SK-N-SH treated with all-trans-retinoic acid at 6 μM for 48 hours (cell line): ENCODE results near the gene GAK.

Source experiments
- ATAC-seq: fragments of 200-7000 bp; cut with Tn5 transposase; 3 replicates; pipeline ENCODE4 v1.9.1; 2020; ENCODE audit warnings: mild to moderate bottlenecking, moderate library complexity
- ARNTL ChIP-seq: fragments of 450-650 bp; formaldehyde crosslinking; IDR thresholded peaks from 2 replicates; pipeline ENCODE4 v1.5.0; 2020; ENCODE audit warnings: low read depth, mild to moderate bottlenecking, moderate library complexity, borderline replicate concordance
- BACH2 ChIP-seq: fragments of 250-450 bp; sonication (Bioruptor Pico); IDR thresholded peaks from 2 replicates; pipeline ENCODE4 v1.9.0; 2021; ENCODE audit warnings: mild to moderate bottlenecking, borderline replicate concordance
- CSDC2 ChIP-seq: fragments of 250-450 bp; sonication (Bioruptor Pico); IDR thresholded peaks from 2 replicates; pipeline ENCODE4 v1.5.0; 2020; ENCODE audit warnings: mild to moderate bottlenecking, moderate library complexity
- ESRRG ChIP-seq: fragments of 250-450 bp; sonication (Bioruptor Pico); IDR thresholded peaks from 2 replicates; pipeline ENCODE4 v1.6.1; 2021; ENCODE audit warnings: mild to moderate bottlenecking
- GLIS3 ChIP-seq: fragments of 250-450 bp; sonication (Bioruptor Pico); IDR thresholded peaks from 2 replicates; pipeline ENCODE4 v1.5.0; 2020; ENCODE audit warnings: mild to moderate bottlenecking, moderate library complexity
- ISL1 ChIP-seq: fragments of 250-450 bp; sonication (Bioruptor Pico); IDR thresholded peaks from 2 replicates; pipeline ENCODE4 v2.1.2; 2022; ENCODE audit warnings: mild to moderate bottlenecking, moderate library complexity
- RARB ChIP-seq: fragments of 250-450 bp; sonication (Bioruptor Pico); IDR thresholded peaks from 2 replicates; pipeline ENCODE4 v1.8.0; 2021; ENCODE audit warnings: mild to moderate bottlenecking, moderate library complexity
- SNAI2 ChIP-seq: fragments of 250-450 bp; sonication (Bioruptor Pico); IDR thresholded peaks from 2 replicates; pipeline ENCODE4 v1.5.0; 2020; ENCODE audit warnings: mild to moderate bottlenecking, moderate library complexity
- TCF4 ChIP-seq: fragments of 250-450 bp; sonication (Bioruptor Pico); IDR thresholded peaks from 2 replicates; pipeline ENCODE4 v1.8.0; 2021; ENCODE audit warnings: mild to moderate bottlenecking, moderate library complexity, borderline replicate concordance
- TOX ChIP-seq: fragments of 250-450 bp; sonication (Bioruptor Pico); IDR thresholded peaks from 2 replicates; pipeline ENCODE4 v1.8.0; 2021; ENCODE audit warnings: mild to moderate bottlenecking, moderate library complexity, borderline replicate concordance
- ZFP3 ChIP-seq: fragments of 250-450 bp; sonication (Bioruptor Pico); IDR thresholded peaks from 2 replicates; pipeline ENCODE4 v1.5.0; 2020; ENCODE audit warnings: mild to moderate bottlenecking, moderate library complexity
- ZFP30 ChIP-seq: fragments of 450-650 bp; formaldehyde crosslinking; IDR thresholded peaks from 2 replicates; pipeline ENCODE4 v1.5.0; 2022; ENCODE audit warnings: mild to moderate bottlenecking, moderate library complexity
- ZNF565 ChIP-seq: fragments of 450-650 bp; formaldehyde crosslinking; conservative IDR thresholded peaks from 2 replicates; pipeline ENCODE4 v1.5.0; 2020; ENCODE audit warnings: low read depth, mild to moderate bottlenecking, moderate library complexity
- ZNF70 ChIP-seq: fragments of 450-650 bp; formaldehyde crosslinking; IDR thresholded peaks from 2 replicates; pipeline ENCODE4 v1.5.0; 2020; ENCODE audit warnings: mild to moderate bottlenecking, moderate library complexity
- ZNF8 ChIP-seq: fragments of 450-650 bp; formaldehyde crosslinking; IDR thresholded peaks from 2 replicates; pipeline ENCODE4 v1.5.0; 2020; ENCODE audit warnings: mild to moderate bottlenecking, moderate library complexity
- TF ChIP-seq, protein P1 (sequence below): fragments of 250-450 bp; sonication (Bioruptor Pico); IDR thresholded peaks from 2 replicates; pipeline ENCODE4 v1.5.0; 2020; ENCODE audit warnings: mild to moderate bottlenecking, moderate library complexity
- TF ChIP-seq, protein P2 (sequence below): fragments of 250-450 bp; sonication (Bioruptor Pico); IDR thresholded peaks from 2 replicates; pipeline ENCODE4 v1.5.1; 2021; ENCODE audit warnings: mild to moderate bottlenecking, moderate library complexity
- TF ChIP-seq, protein P3 (sequence below): fragments of 250-450 bp; sonication (Bioruptor Pico); IDR thresholded peaks from 2 replicates; pipeline ENCODE4 v1.5.1; 2020; ENCODE audit warnings: low read depth, mild to moderate bottlenecking, moderate library complexity

GAK gene

DNA sequence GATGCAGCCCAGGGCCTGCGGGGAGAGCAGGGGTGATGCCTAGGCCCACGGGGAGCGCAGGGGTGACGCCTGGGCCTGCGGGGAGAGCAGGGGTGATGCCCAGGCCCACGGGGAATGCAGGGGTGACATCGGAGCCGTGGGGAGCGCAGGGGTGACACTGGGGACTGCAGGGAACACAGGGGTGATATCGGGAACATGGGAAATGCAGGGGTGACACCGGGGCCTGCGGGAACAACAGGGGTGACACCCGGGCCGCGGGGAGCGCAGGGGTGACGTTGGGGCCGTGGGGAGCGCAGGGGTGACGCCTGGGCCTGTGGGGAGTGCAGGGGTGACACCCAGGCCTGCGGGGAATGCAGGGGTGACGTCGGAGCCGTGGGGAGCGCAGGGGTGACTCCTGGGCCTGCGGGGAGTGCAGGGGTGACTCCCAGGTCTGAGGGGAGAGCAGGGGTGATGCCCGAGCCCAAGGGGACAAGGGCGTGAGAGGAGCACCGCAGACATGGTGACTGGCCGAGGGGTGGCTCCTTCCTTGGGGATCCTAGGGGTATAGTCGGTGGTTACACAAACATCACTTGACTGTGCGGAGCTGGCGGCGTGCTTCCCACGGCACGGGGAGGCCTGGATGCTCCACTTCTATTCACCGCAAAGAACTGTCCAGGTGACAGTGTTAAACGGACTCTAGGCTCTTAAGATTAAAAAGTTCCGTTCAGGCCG is 38.0 kb downstream of the GAK start:
- TF ChIP-seq ZNF70 = no peak
- TF ChIP-seq ZNF8 (CRISPR knock-in tag) = no peak
- no peak for TF ChIP-seq ZFP3 (CRISPR knock-in tag)
- no peak for TF ChIP-seq TCF4 (CRISPR knock-in tag)
- no peak for TF ChIP-seq SNAI2 (CRISPR knock-in tag)
- TF ChIP-seq, protein P1, sequence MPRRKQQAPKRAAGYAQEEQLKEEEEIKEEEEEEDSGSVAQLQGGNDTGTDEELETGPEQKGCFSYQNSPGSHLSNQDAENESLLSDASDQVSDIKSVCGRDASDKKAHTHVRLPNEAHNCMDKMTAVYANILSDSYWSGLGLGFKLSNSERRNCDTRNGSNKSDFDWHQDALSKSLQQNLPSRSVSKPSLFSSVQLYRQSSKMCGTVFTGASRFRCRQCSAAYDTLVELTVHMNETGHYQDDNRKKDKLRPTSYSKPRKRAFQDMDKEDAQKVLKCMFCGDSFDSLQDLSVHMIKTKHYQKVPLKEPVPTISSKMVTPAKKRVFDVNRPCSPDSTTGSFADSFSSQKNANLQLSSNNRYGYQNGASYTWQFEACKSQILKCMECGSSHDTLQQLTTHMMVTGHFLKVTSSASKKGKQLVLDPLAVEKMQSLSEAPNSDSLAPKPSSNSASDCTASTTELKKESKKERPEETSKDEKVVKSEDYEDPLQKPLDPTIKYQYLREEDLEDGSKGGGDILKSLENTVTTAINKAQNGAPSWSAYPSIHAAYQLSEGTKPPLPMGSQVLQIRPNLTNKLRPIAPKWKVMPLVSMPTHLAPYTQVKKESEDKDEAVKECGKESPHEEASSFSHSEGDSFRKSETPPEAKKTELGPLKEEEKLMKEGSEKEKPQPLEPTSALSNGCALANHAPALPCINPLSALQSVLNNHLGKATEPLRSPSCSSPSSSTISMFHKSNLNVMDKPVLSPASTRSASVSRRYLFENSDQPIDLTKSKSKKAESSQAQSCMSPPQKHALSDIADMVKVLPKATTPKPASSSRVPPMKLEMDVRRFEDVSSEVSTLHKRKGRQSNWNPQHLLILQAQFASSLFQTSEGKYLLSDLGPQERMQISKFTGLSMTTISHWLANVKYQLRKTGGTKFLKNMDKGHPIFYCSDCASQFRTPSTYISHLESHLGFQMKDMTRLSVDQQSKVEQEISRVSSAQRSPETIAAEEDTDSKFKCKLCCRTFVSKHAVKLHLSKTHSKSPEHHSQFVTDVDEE (CRISPR knock-in tag) = no peak
- no peak for TF ChIP-seq ZNF565 (CRISPR knock-in tag)
- no peak for TF ChIP-seq RARB (CRISPR knock-in tag)
- TF ChIP-seq CSDC2 = no peak
- no peak for TF ChIP-seq ARNTL
- TF ChIP-seq GLIS3 = no peak
- TF ChIP-seq, protein P2, sequence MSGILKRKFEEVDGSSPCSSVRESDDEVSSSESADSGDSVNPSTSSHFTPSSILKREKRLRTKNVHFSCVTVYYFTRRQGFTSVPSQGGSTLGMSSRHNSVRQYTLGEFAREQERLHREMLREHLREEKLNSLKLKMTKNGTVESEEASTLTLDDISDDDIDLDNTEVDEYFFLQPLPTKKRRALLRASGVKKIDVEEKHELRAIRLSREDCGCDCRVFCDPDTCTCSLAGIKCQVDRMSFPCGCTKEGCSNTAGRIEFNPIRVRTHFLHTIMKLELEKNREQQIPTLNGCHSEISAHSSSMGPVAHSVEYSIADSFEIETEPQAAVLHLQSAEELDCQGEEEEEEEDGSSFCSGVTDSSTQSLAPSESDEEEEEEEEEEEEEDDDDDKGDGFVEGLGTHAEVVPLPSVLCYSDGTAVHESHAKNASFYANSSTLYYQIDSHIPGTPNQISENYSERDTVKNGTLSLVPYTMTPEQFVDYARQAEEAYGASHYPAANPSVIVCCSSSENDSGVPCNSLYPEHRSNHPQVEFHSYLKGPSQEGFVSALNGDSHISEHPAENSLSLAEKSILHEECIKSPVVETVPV (CRISPR knock-in tag) = no peak
- ATAC-seq = no peak

DNA sequence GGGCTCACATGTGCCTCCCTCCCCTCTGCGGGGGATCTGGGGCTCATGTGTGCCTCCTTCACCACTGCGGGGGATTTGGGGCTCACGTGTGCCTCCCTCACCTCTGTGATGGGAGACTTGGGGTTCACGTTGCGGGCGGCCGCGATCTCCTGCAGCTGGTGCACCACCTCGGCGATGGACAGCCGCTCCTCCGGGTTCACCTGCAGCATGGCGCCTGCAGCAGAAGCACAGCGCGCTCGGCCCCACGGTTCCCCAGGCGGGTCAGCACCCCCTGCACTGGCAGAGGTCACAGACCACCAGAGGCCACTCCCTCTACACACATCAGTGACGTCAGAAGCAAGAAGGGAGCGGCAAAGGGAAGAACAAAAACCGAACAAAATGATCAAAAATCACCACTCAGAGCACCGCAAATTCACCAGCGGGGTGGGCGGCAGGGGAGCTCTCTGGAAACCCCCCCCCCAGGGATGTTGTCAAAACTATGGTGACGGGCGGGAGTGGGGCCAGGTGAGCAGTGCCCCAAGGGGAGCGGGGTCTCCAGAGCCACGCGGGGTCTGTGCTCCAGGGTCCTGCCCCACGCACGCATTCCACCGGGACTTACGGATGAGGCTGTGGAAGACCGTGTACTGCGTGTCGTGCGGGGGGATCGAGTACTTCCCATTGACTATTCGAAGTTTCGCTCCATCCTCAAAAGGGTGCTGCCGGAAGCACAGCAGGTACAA is 38.7 kb downstream of the GAK start:
- no peak for TF ChIP-seq BACH2 (CRISPR knock-in tag)
- TF ChIP-seq, protein P2 (CRISPR knock-in tag) = no peak
- TF ChIP-seq SNAI2 (CRISPR knock-in tag) = no peak
- TF ChIP-seq RARB (CRISPR knock-in tag) = no peak
- no peak for TF ChIP-seq TOX (CRISPR knock-in tag)
- no peak for TF ChIP-seq ISL1
- TF ChIP-seq ESRRG = no peak
- TF ChIP-seq, protein P1 (CRISPR knock-in tag) = no peak
- TF ChIP-seq, protein P3, sequence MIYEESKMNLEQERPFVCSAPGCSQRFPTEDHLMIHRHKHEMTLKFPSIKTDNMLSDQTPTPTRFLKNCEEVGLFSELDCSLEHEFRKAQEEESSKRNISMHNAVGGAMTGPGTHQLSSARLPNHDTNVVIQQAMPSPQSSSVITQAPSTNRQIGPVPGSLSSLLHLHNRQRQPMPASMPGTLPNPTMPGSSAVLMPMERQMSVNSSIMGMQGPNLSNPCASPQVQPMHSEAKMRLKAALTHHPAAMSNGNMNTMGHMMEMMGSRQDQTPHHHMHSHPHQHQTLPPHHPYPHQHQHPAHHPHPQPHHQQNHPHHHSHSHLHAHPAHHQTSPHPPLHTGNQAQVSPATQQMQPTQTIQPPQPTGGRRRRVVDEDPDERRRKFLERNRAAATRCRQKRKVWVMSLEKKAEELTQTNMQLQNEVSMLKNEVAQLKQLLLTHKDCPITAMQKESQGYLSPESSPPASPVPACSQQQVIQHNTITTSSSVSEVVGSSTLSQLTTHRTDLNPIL (CRISPR knock-in tag) = no peak
- TF ChIP-seq, all 23 proteins: peak for 0
- ATAC-seq = no peak

DNA sequence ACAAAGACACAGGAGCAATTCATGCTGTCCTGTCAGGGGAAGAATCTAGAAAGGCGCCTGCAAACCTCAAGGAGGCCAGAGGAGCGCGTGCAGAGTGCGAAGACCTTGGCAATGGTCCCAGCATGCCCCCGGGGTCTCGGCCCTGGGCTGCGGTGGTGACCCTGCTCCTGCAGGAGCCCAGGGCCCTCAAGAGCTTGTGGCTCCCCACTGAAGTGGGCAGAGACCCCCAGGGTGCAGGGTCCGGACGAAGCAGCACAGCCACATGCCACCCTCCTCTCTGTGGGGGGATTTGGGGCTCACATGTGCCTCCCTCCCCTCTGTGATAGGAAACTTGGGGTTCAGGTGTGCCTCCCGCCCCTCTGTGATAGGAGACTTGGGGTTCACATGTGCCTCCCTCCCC is 39.3 kb downstream of the GAK start:
- no peak for ATAC-seq
- TF ChIP-seq TCF4 (CRISPR knock-in tag) = no peak
- TF ChIP-seq, protein P2 (CRISPR knock-in tag) = no peak
- no peak for TF ChIP-seq ZFP30 (CRISPR knock-in tag)
- TF ChIP-seq GLIS3 = no peak
- TF ChIP-seq TOX (CRISPR knock-in tag) = no peak
- no peak for TF ChIP-seq ARNTL
- no peak for TF ChIP-seq CSDC2
- TF ChIP-seq ZNF565 (CRISPR knock-in tag) = no peak
